Heart right ventricle (tissue), 16 donors: Measurements from ENCODE around the gene SACM1L. TPM values are rescaled to one million over a fixed set of nuclear protein-coding genes. Genes with fewer than 3 reads are reported as not detected.

Experiments used
- ATAC-seq, 8 donors: fragments of 200-7000 bp; cut with Tn5 transposase; one replicate each; pipeline ENCODE4 v1.9.1; 2020; ENCODE audit warnings: mild to moderate bottlenecking in 8 of 8, moderate library complexity in 8 of 8, moderate number of reproducible peaks in 1 of 8
- DNase-seq, 2 donors: peaks; one replicate each; pipeline ENCODE4 v3.0.0-alpha.2; 2020
- H3K27ac ChIP-seq, 10 donors: fragments of 200-600 bp; sonication (generic) in 2 of 10; one replicate each; pipeline versions ENCODE4 v1.5.0 to v1.8.0; 2020 to 2022; ENCODE audit warnings: mild to moderate bottlenecking in 3 of 10
- H3K27me3 ChIP-seq, 7 donors: fragments of 200-600 bp; one replicate each; pipeline ENCODE4 v1.8.0; 2021 to 2022; ENCODE audit warnings: mild to moderate bottlenecking in 2 of 7
- H3K36me3 ChIP-seq, 9 donors: fragments of 200-600 bp; sonication (generic) in 1 of 9; one replicate each; pipeline versions ENCODE4 v1.5.0 to v1.8.0; 2020 to 2022; ENCODE audit warnings: mild to moderate bottlenecking in 2 of 9
- H3K4me1 ChIP-seq, 9 donors: fragments of 200-600 bp; sonication (generic) in 1 of 9; one replicate each; pipeline versions ENCODE4 v1.5.0 to v1.8.0; 2020 to 2022; ENCODE audit warnings: mild to moderate bottlenecking in 4 of 9
- H3K4me3 ChIP-seq, 10 donors: fragments of 200-600 bp; sonication (generic) in 2 of 10; one replicate each; pipeline versions ENCODE4 v1.5.0 to v1.8.0; 2020 to 2022; ENCODE audit warnings: mild to moderate bottlenecking in 7 of 10, moderate library complexity in 2 of 10
- H3K9me3 ChIP-seq, 11 donors: fragments of 200-600 bp in 10 of 11; sonication (generic) in 2 of 11; one replicate each; pipeline versions ENCODE4 v1.5.0 to v1.8.0; 2013 to 2022; ENCODE audit warnings: mild to moderate bottlenecking in 2 of 11, control low read depth in 1 of 11, moderate library complexity in 1 of 11
- CTCF ChIP-seq, 9 donors: fragments of 200-600 bp; sonication (generic) in 2 of 9; IDR thresholded peaks; one replicate each; pipeline versions ENCODE4 v1.5.0 to v1.8.0; 2021 to 2022; ENCODE audit warnings: antibody characterized with exemption in 9 of 9, mild to moderate bottlenecking in 5 of 9, moderate library complexity in 1 of 9
- WGBS, 2 donors: extraction: QIAGEN DNeasy Blood & Tissue Kit; methylation state at CpG; one replicate each; pipeline ENCODE4 v1.1.7; 2013; ENCODE audit warnings: inconsistent platforms in 1 of 2; 5-methylcytosine and 5-hydroxymethylcytosine counted together
- intact Hi-C, 10 donors: fragments of 100-400 bp; cut with DNase I; formaldehyde crosslinking; loops; one replicate each; pipeline versions ENCODE4 v1.11.1 to v1.14.2; 2022
- long read RNA-seq, 3 donors: library from polyadenylated mRNA; unstranded; transcript quantifications; one replicate each; pipeline ENCODE4 v2.0.0, GENCODE V29; 2020 to 2021
- polyA plus RNA-seq, 2 donors: library from polyadenylated mRNA; stranded (reverse); fragments of 200-250 nt; gene quantifications; one replicate each; pipeline ENCODE4 v1.2.3, GENCODE V29; 2013
- total RNA-seq, 10 donors: library from RNA; stranded (reverse); fragmentation: NEBNext Ultra II Directional in 3 of 10; extraction: Animal tissue kit (Norgen Biotek cat#: 25700) in 3 of 10; gene quantifications; one replicate each; pipeline versions ENCODE4 v1.2.1 to v1.2.4, GENCODE V29; 2021 to 2023
- donor health status: Arrhythmogenic right ventricular cardiomyopathy.
- donor health status: ischemic (EF 13 %, LVEDD 7.1; RV severe dilation, severe dysfunction).
- donor health status: healthy with polysubstance abuse.
- donor health status: DM: no; HTN: yes; CAD: no.
- donor health status: DM: no; HTN: no; CAD: no.
- donor health status: ischemic (EF 25% LVEDD 6.9; RV normal size, moderate dysfunction).
- donor health status: ischemic (EF 25% LVEDD 5.7; RV mildly dilated, moderate dysfunction).
- donor health status: healthy.
- donor health status: DM: yes; HTN: yes; CAD: no.
- donor health status: Ischemic cardiomyopathy.
- donor health status: ischemic (EF 35%, LVEDD 5.7; RV mildly dilated, moderate dysfunction).
- donor health status: nonischemic (EF 11% LVEDD 7.7; RV severe dilation, severe dysfunction).
- donor health status: DM: yes; HTN: yes; CAD: no.
- donor health status: PGD.
- donor health status: ischemic (EF 29% LVEDD 5.4; RV normal size, mild dysfunction).
- donor health status: nonischemic (EF 23%, LVEDD 6.1; RV moderate dilation, normal function).

Gene SACM1L
- total RNA-seq (10 to 100 TPM; 22.2 to 28.7 (median 23.6) TPM), polyA plus RNA-seq (10 to 100 TPM; 15.4 to 27.5 TPM)
- long read RNA-seq, donor 1, transcript SACM1L-201 (20 exons, 3,723 nt), result major isoform, 39 of 50 reads
- long read RNA-seq, donor 1, partial matches to known transcripts, result 4 of 50 reads
- long read RNA-seq, donor 1, other reads (novel, unspliced or antisense), result 6 of 50 reads
- long read RNA-seq, donor 2, transcript SACM1L-201 (20 exons, 3,723 nt), result major isoform, 39 of 56 reads
- long read RNA-seq, donor 2, partial matches to known transcripts, result 8 of 56 reads
- long read RNA-seq, donor 2, other reads (novel, unspliced or antisense), result 4 of 56 reads
- long read RNA-seq, donor 3, transcript SACM1L-201 (20 exons, 3,723 nt), result major isoform, 48 of 67 reads
- long read RNA-seq, donor 3, partial matches to known transcripts, result 9 of 67 reads
- long read RNA-seq, donor 3, other reads (novel, unspliced or antisense), result 5 of 67 reads

- peak; percentile 96 to 98 (median 98) for ATAC-seq
Measured at GRCh38 chr3:45688882-45689786, at the start of gene SACM1L. Gene SACM1L, plus strand, starts transcription at chr3:45689396. Its CDS starts 70 bp downstream, at chr3:45689466.

GRCh38 chr3:45640091-45640507 is 49.1 kb upstream of the SACM1L start:
- Histone ChIP-seq H3K9me3 (no peaks in the 10 kb centered on the region), H3K27me3 (no peaks in the 10 kb centered on the region), H3K4me3 (no peak overlapping the region), H3K27ac (peak overlapping the region in 1 of 10 donors; percentile 48), H3K36me3 (peaks cover 0 to 42% (median 14%) of the 10 kb centered on the region in 9 donors), H3K4me1 (peaks cover 0 to 58% (median 38%) of the 10 kb centered on the region in 9 donors)
- no peak for TF ChIP-seq CTCF (IDR thresholded peaks at IDR 0.05)
- intact Hi-C loops, result loop anchor here in 1 of 10 donors (5.0 kb wide), 1 partner anchor 33 kb away; no protein-coding TSS in a partner anchor
- ATAC-seq (no peak), DNase-seq (no peak)
- 95 to 100% methylated on average over 1 of the region's 1 CpG for WGBS, 2 donors

More at GRCh38 chr3:45688882-45689786, at the start of gene SACM1L:
- Histone ChIP-seq H3K4me3 (peak within 1 kb of the TSS; percentile 61 to 93 (median 82)), H3K27ac (peak within 1 kb of the TSS; percentile 23 to 96 (median 92)), H3K27me3 (no peaks in the 10 kb centered on the region), H3K9me3 (no peaks in the 10 kb centered on the region), H3K36me3 (peaks cover 0 to 17% (median 0%) of the 10 kb centered on the region in 9 donors), H3K4me1 (peaks cover 3 to 69% (median 51%) of the 10 kb centered on the region in 9 donors)
- peak; percentile 98 to 99 for DNase-seq
- WGBS, 2 donors, result 0 to 1% methylated on average over 81 of the region's 81 CpGs
- no peak for TF ChIP-seq CTCF (IDR thresholded peaks at IDR 0.05)
- intact Hi-C loops, result no loop called here

GRCh38 chr3:45640724-45641361 is 48.4 kb upstream of the SACM1L start:
- TF ChIP-seq CTCF (IDR thresholded peaks at IDR 0.05), result no peak
- no peak for DNase-seq
- Histone ChIP-seq H3K9me3 (no peaks in the 10 kb centered on the region), H3K4me3 (no peak overlapping the region), H3K36me3 (peaks cover 0 to 47% (median 14%) of the 10 kb centered on the region in 9 donors), H3K27me3 (no peaks in the 10 kb centered on the region), H3K27ac (peak overlapping the region in 2 of 10 donors; percentile 7 to 48), H3K4me1 (peaks cover 0 to 62% (median 39%) of the 10 kb centered on the region in 9 donors)
- no peak for ATAC-seq
- intact Hi-C loops, result loop anchor here in 1 of 10 donors (5.0 kb wide), 1 partner anchor 34 kb away; no protein-coding TSS in a partner anchor
- 90 to 93% methylated on average over 4 of the region's 4 CpGs for WGBS, 2 donors
